ENCODE data around the gene CLP1. TPM values are rescaled to one million over a fixed set of nuclear protein-coding genes. Genes with fewer than 3 reads are reported as not detected.
A peak's percentile ranks its signal among the peaks of the same experiment; 100 is the strongest.

The CLP1 gene
- 23.4 and 24.2 TPM in 2 replicates for total RNA-seq (2021)
- Bru-seq, nascent RNA, result percentile 85 among the genes with signal in this experiment
- percentile 97 among the genes with signal in this experiment for BruChase-seq, experiment 1, labeled RNA remaining after a 2-hour chase
- percentile 74 among the genes with signal in this experiment for BruChase-seq, experiment 2, labeled RNA remaining after a 6-hour chase
- long read RNA-seq, transcript CLP1-205 (3 exons, 2,435 nt), result major isoform, 65 of 74 reads
- long read RNA-seq, partial matches to known transcripts, result 4 of 74 reads
- long read RNA-seq, other reads (novel, unspliced or antisense), result 4 of 74 reads

- Histone ChIP-seq H3K4me3 (peak within 1 kb of the TSS; percentile 96), H4K20me1 (ENCODE audit: insufficient read depth) (no peaks in the 10 kb centered on the region), H3K4me2 (peak within 1 kb of the TSS; percentile 97), H3K27me3 (ENCODE audit: insufficient read depth, low read depth) (no peaks in the 10 kb centered on the region), H2AFZ (peak within 1 kb of the TSS; percentile 81), H3F3A (ENCODE audit: insufficient read depth, low read depth) (peaks cover 15% of the 10 kb centered on the region; the same call in 1 of the 2 replicates), H3K9me3 (ENCODE audit: insufficient read depth, low read depth) (no peaks in the 10 kb centered on the region), H3K4me1 (replicated peaks; ENCODE audit: insufficient read depth) (peaks cover 7% of the 10 kb centered on the region), H3K9me2 (ENCODE audit: insufficient read depth) (no peaks in the 10 kb centered on the region), H3K27ac (peak within 1 kb of the TSS; percentile 25), H3K79me2 (ENCODE audit: low read depth) (peaks cover 27% of the 10 kb centered on the region), H3K36me3 (ENCODE audit: low read depth) (peaks cover 26% of the 10 kb centered on the region; the same call in 1 of the 2 replicates)
- CTCF ChIA-PET, result no interaction called here
- peak; percentile 13; the same call in 1 of the 2 replicates for TF ChIP-seq CTCF (conservative IDR thresholded peaks at IDR 0.05)
- no peak for TF ChIP-seq EZH2 (IDR thresholded peaks at IDR 0.05; ENCODE audit: low read depth)
- POLR2A ChIA-PET (ENCODE audit: unreplicated experiment), result no interaction called here
- intact Hi-C loops (cut with micrococcal nuclease; ENCODE audit: unreplicated experiment), result loop anchor here (1.0 to 5.0 kb wide), 3 partner anchors 10 to 921 kb away; partner anchors contain the start of gene TIMM10
- no TSS peak for BruUV-seq (replicated peaks)
- DNase-seq, result peak; percentile 98 to 100
Observed at GRCh38 chr11:57657194-57658022, at the start of gene CLP1. TSS of gene CLP1 (plus strand) at chr11:57657762. CDS start at chr11:57659477, 1,715 bp downstream.

DNA sequence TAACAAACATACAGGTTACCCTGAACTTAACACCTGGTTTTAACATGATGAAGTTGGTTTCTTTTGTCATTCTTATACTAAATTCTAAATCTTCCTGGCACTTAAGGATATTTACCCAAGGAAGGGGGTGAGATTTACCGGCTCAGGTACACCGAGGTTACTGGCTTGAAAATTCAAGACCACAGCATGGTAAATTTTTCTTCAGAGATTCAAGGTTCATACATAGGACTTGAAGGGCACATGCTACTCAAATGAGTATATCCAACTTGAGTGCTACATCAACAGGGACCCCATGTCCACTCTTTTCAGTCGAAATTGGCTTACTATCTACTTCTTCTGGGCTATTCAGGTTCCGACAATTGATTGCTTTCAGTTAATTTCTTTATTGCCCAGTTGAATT, 47.4 kb upstream of the CLP1 start:
- Histone ChIP-seq H3K36me3 (ENCODE audit: low read depth) (no peaks in the 10 kb centered on the region), H3K9me2 (ENCODE audit: insufficient read depth) (no peaks in the 10 kb centered on the region), H2AFZ (no peak overlapping the region), H3K4me1 (replicated peaks; ENCODE audit: insufficient read depth) (no peaks in the 10 kb centered on the region), H3K27ac (no peak overlapping the region), H3K4me2 (no peak overlapping the region), H3F3A (ENCODE audit: insufficient read depth, low read depth) (no peaks in the 10 kb centered on the region), H3K27me3 (ENCODE audit: insufficient read depth, low read depth) (peaks cover 91% of the 10 kb centered on the region), H3K4me3 (no peak overlapping the region), H3K79me2 (ENCODE audit: low read depth) (no peaks in the 10 kb centered on the region), H4K20me1 (ENCODE audit: insufficient read depth) (no peaks in the 10 kb centered on the region), H3K9me3 (ENCODE audit: insufficient read depth, low read depth) (no peaks in the 10 kb centered on the region)
- no peak for DNase-seq
- ChIA-PET CTCF (interaction anchor here (0.7 kb wide), 1 partner anchor 15 kb away, joined by 4 read pairs; no protein-coding TSS in a partner anchor), POLR2A (ENCODE audit: unreplicated experiment) (no interaction called here)
- BruUV-seq (replicated peaks), result no TSS peak
- intact Hi-C loops (cut with micrococcal nuclease; ENCODE audit: unreplicated experiment), result no loop called here
- no peak for TF ChIP-seq CTCF (conservative IDR thresholded peaks at IDR 0.05)
- TF ChIP-seq EZH2 (IDR thresholded peaks at IDR 0.05; ENCODE audit: low read depth), result no peak

DNA sequence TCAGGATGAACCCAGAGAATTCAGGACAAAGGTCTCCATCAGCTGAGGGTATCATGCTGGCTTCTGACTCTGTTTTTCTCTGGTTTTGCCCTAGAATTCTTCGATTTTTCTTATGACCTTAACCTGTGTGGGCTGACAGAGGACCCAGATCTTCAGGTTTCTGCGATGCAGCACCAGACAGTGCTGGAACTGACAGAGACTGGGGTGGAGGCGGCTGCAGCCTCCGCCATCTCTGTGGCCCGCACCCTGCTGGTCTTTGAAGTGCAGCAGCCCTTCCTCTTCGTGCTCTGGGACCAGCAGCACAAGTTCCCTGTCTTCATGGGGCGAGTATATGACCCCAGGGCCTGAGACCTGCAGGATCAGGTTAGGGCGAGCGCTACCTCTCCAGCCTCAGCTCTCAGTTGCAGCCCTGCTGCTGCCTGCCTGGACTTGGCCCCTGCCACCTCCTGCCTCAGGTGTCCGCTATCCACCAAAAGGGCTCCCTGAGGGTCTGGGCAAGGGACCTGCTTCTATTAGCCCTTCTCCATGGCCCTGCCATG, 43.3 kb upstream of the CLP1 start:
- DNase-seq, result no peak
- Histone ChIP-seq H2AFZ (no peak overlapping the region), H3K9me2 (ENCODE audit: insufficient read depth) (no peaks in the 10 kb centered on the region), H3K4me2 (no peak overlapping the region), H4K20me1 (ENCODE audit: insufficient read depth) (no peaks in the 10 kb centered on the region), H3K4me3 (no peak overlapping the region), H3K9me3 (ENCODE audit: insufficient read depth, low read depth) (no peaks in the 10 kb centered on the region), H3K36me3 (ENCODE audit: low read depth) (no peaks in the 10 kb centered on the region), H3K27me3 (ENCODE audit: insufficient read depth, low read depth) (peaks cover 61% of the 10 kb centered on the region), H3K4me1 (replicated peaks; ENCODE audit: insufficient read depth) (no peaks in the 10 kb centered on the region), H3K27ac (no peak overlapping the region), H3K79me2 (ENCODE audit: low read depth) (no peaks in the 10 kb centered on the region), H3F3A (ENCODE audit: insufficient read depth, low read depth) (no peaks in the 10 kb centered on the region)
- no peak for TF ChIP-seq EZH2 (IDR thresholded peaks at IDR 0.05; ENCODE audit: low read depth)
- TF ChIP-seq CTCF (conservative IDR thresholded peaks at IDR 0.05), result no peak
- BruUV-seq (replicated peaks), result no TSS peak
- ChIA-PET CTCF (no interaction called here), POLR2A (ENCODE audit: unreplicated experiment) (interaction anchor here (0.6 kb wide), 1 partner anchor 625 kb away, joined by 7 read pairs; no protein-coding TSS in a partner anchor)
- intact Hi-C loops (cut with micrococcal nuclease; ENCODE audit: unreplicated experiment), result no loop called here
